K562 (cell line): ENCODE data around the gene KCNG3. TPM values are rescaled to one million over a fixed set of nuclear protein-coding genes. Genes with fewer than 3 reads are reported as not detected.
A peak's percentile ranks its signal among the peaks of the same experiment; 100 is the strongest.

Experiments used
- ARID4B ChIP-seq: sonication (generic); formaldehyde crosslinking; IDR thresholded peaks from 2 replicates; pipeline ENCODE4 v1.8.0; 2022; ENCODE audit warnings: mild to moderate bottlenecking, missing genetic modification reagents
- CBFA2T2 ChIP-seq: fragments of 450-650 bp; conservative IDR thresholded peaks from 2 replicates; pipeline ENCODE4 v1.6.1; 2017; ENCODE audit warnings: mild to moderate bottlenecking
- CHAMP1 ChIP-seq: fragments of 450-650 bp; IDR thresholded peaks from 2 replicates; pipeline ENCODE4 v1.6.1; 2016; ENCODE audit warnings: mild to moderate bottlenecking
- ELF2 ChIP-seq: fragments of 250-450 bp; sonication (Bioruptor Pico); IDR thresholded peaks from 2 replicates; pipeline ENCODE4 v1.5.0; 2021; ENCODE audit warnings: mild to moderate bottlenecking
- KLF16 ChIP-seq: IDR thresholded peaks from 2 replicates; pipeline ENCODE4 v1.6.1; 2016; ENCODE audit warnings: antibody characterized with exemption
- NFE2 ChIP-seq: IDR thresholded peaks from 2 replicates; pipeline ENCODE4 v1.6.1; 2014; ENCODE audit warnings: antibody characterized with exemption, low read depth
- POLR3G ChIP-seq: IDR thresholded peaks from 2 replicates; pipeline ENCODE4 v1.6.1; 2011; ENCODE audit not compliant: insufficient read length, insufficient replicate concordance; ENCODE audit errors: extremely low read depth
- RBM39 ChIP-seq: fragments of 200-400 bp; formaldehyde crosslinking; optimal IDR thresholded peaks from 2 replicates; pipeline ENCODE3; 2018; ENCODE audit warnings: low read depth, low read length
- TCF3 ChIP-seq: sonication (generic); formaldehyde crosslinking; IDR thresholded peaks from 2 replicates; pipeline ENCODE4 v1.4.0; 2020; ENCODE audit warnings: mild to moderate bottlenecking, missing genetic modification reagents
- TEAD4 ChIP-seq, 2 experiments: sonication (generic) in 1 of 2; formaldehyde crosslinking in 1 of 2; IDR thresholded peaks; 2 replicates each; pipeline versions ENCODE4 v1.6.1 to v1.8.0; 2012 to 2022; ENCODE audit warnings: borderline replicate concordance in 1 of 2, inconsistent platforms in 1 of 2, low read length in 1 of 2, mild to moderate bottlenecking in 1 of 2, missing genetic modification reagents in 1 of 2
- TGIF2 ChIP-seq: sonication (generic); formaldehyde crosslinking; IDR thresholded peaks from 2 replicates; pipeline ENCODE4 v1.8.1; 2022; ENCODE audit warnings: mild to moderate bottlenecking, missing genetic modification reagents, moderate library complexity
- ZBTB1 ChIP-seq: sonication (generic); formaldehyde crosslinking; IDR thresholded peaks from 2 replicates; pipeline ENCODE4 v1.8.1; 2023; ENCODE audit warnings: missing genetic modification reagents, low read depth, mild to moderate bottlenecking, borderline replicate concordance
- ZC3H8 ChIP-seq: fragments of 450-650 bp; IDR thresholded peaks from 2 replicates; pipeline ENCODE4 v1.6.1; 2017
- ZEB2 ChIP-seq: fragments of 450-650 bp; IDR thresholded peaks from 2 replicates; pipeline ENCODE4 v1.6.1; 2016
- ZNF140 ChIP-seq: fragments of 250-450 bp; sonication (Bioruptor Pico); IDR thresholded peaks from 2 replicates; pipeline ENCODE4 v1.8.0; 2021; ENCODE audit warnings: moderate library complexity, mild to moderate bottlenecking, inconsistent platforms
- ZNF507 ChIP-seq: conservative IDR thresholded peaks from 2 replicates; pipeline ENCODE4 v1.6.1; 2017; ENCODE audit warnings: missing genetic modification characterization, missing compliant biosample characterization
- ZNF668 ChIP-seq: fragments of 250-450 bp; sonication (Bioruptor Pico); IDR thresholded peaks from 2 replicates; pipeline ENCODE4 v1.8.0; 2022; ENCODE audit warnings: mild to moderate bottlenecking, inconsistent platforms
- ZNF77 ChIP-seq: fragments of 250-450 bp; sonication (Bioruptor Pico); IDR thresholded peaks from 2 replicates; pipeline ENCODE4 v1.5.0; 2020
- polyA plus RNA-seq, 8 experiments: library from polyadenylated mRNA; depleted of rRNA in 4 of 8; stranded (reverse) in 5 of 8; unstranded in 3 of 8; fragments of >200 nt; fragmentation: Nextera tagmentation in 2 of 8; fragmentation: Illumina TruSeq in 1 of 8; extraction: Ambion mirVana in 2 of 8; extraction: Trizol in 1 of 8; gene quantifications; 2 replicates each; pipeline versions ENCODE4 v1.2.1 to v1.2.3, GENCODE V29; 2011 to 2014; ENCODE audit warnings: inconsistent platforms in 1 of 8, missing spikeins in 1 of 8
- total RNA-seq, 7 experiments: library from RNA; depleted of rRNA in 6 of 7; stranded (reverse); fragments of >200 nt in 6 of 7; fragmentation: Illumina TruSeq in 2 of 7; extraction: Trizol in 2 of 7; gene quantifications; 2 replicates each; pipeline versions ENCODE4 v1.2.1 to v1.2.3, GENCODE V29; 2011 to 2021; ENCODE audit warnings: low replicate concordance in 1 of 7
- TF ChIP-seq, protein P1 (sequence below): sonication (generic); formaldehyde crosslinking; IDR thresholded peaks from 2 replicates; pipeline ENCODE4 v1.8.1; 2023; ENCODE audit warnings: mild to moderate bottlenecking, missing genetic modification reagents

The KCNG3 gene
- total and polyA plus RNA-seq, 9 of the 15 experiments (the other 6 are each of a cell fraction or from before 2014, with no cell fraction given): not detected

GRCh38 chr2:42463570-42463969 is 30.2 kb downstream of the KCNG3 start (continued):
- TF ChIP-seq ARID4B (no peak), CBFA2T2 (peak; percentile 16; the same call in 1 of the 2 replicates), ZNF140 (CRISPR knock-in tag) (no peak), RBM39 (no peak), ZEB2 (no peak), ZNF668 (no peak), TGIF2 (no peak), ZNF77 (CRISPR knock-in tag) (no peak), TCF3 (CRISPR knock-in tag) (no peak), TEAD4 (IDR thresholded peaks at IDR 0.05; ENCODE audit: low read length) (peak; percentile 21; the same call in 1 of the 2 replicates), TEAD4 (CRISPR knock-in tag; IDR thresholded peaks at IDR 0.05; ENCODE audit: borderline replicate concordance) (no peak), CHAMP1 (no peak), KLF16 (no peak), ZNF507 (tag) (no peak), NFE2 (no peak), ZBTB1 (CRISPR knock-in tag) (no peak), POLR3G (no peak), ZC3H8 (no peak), ELF2 (CRISPR knock-in tag) (no peak)
- TF ChIP-seq, protein P1, sequence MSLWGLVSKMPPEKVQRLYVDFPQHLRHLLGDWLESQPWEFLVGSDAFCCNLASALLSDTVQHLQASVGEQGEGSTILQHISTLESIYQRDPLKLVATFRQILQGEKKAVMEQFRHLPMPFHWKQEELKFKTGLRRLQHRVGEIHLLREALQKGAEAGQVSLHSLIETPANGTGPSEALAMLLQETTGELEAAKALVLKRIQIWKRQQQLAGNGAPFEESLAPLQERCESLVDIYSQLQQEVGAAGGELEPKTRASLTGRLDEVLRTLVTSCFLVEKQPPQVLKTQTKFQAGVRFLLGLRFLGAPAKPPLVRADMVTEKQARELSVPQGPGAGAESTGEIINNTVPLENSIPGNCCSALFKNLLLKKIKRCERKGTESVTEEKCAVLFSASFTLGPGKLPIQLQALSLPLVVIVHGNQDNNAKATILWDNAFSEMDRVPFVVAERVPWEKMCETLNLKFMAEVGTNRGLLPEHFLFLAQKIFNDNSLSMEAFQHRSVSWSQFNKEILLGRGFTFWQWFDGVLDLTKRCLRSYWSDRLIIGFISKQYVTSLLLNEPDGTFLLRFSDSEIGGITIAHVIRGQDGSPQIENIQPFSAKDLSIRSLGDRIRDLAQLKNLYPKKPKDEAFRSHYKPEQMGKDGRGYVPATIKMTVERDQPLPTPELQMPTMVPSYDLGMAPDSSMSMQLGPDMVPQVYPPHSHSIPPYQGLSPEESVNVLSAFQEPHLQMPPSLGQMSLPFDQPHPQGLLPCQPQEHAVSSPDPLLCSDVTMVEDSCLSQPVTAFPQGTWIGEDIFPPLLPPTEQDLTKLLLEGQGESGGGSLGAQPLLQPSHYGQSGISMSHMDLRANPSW (CRISPR knock-in tag): no peak
